Suprapubic skin (tissue), 4 donors: ENCODE data around the gene CHIA.

Source experiments
- CTCF ChIP-seq, 2 donors: fragments of 200-600 bp in 1 of 2; fragments of 450-650 bp in 1 of 2; sonication (generic) in 1 of 2; IDR thresholded peaks; one replicate each; pipeline ENCODE4 v1.5.1; 2016 to 2019; ENCODE audit warnings: antibody characterized with exemption in 2 of 2, mild to moderate bottlenecking in 1 of 2, moderate library complexity in 1 of 2
- EP300 ChIP-seq: sonication (generic); formaldehyde crosslinking; IDR thresholded peaks from one replicate; pipeline ENCODE4 v1.6.1; 2017; ENCODE audit warnings: antibody characterized with exemption
- POLR2A ChIP-seq, 2 donors: fragments of 450-650 bp; IDR thresholded peaks; one replicate each; pipeline ENCODE4 v1.6.1; 2017; ENCODE audit warnings: antibody characterized with exemption in 2 of 2, mild to moderate bottlenecking in 2 of 2, moderate library complexity in 2 of 2
- POLR2AphosphoS5 ChIP-seq, 3 donors: sonication (generic); formaldehyde crosslinking; IDR thresholded peaks; one replicate each; pipeline ENCODE4 v1.6.1; 2017; ENCODE audit warnings: antibody characterized with exemption in 3 of 3

GRCh38 chr1:111281411-111281810 lies 9.2 kb upstream of the CHIA start:
- no peak for TF ChIP-seq EP300
- TF ChIP-seq CTCF (IDR thresholded peaks at IDR 0.05): no peak
- TF ChIP-seq POLR2AphosphoS5 (IDR thresholded peaks at IDR 0.05): no peak
- no peak for TF ChIP-seq POLR2A (IDR thresholded peaks at IDR 0.05)
